Fibroblast of skin of left biceps (primary cell): ENCODE data around the gene VSIG10L.

Source experiments
- DNase-seq, 2 experiments: peaks; one replicate each; pipeline ENCODE4 v3.0.0-alpha.2; 2013; ENCODE audit warnings: low read depth in 2 of 2

VSIG10L gene

GRCh38 chr19:51338563-51339312, 3.2 kb downstream of the VSIG10L start:
- no peak for DNase-seq

DNA sequence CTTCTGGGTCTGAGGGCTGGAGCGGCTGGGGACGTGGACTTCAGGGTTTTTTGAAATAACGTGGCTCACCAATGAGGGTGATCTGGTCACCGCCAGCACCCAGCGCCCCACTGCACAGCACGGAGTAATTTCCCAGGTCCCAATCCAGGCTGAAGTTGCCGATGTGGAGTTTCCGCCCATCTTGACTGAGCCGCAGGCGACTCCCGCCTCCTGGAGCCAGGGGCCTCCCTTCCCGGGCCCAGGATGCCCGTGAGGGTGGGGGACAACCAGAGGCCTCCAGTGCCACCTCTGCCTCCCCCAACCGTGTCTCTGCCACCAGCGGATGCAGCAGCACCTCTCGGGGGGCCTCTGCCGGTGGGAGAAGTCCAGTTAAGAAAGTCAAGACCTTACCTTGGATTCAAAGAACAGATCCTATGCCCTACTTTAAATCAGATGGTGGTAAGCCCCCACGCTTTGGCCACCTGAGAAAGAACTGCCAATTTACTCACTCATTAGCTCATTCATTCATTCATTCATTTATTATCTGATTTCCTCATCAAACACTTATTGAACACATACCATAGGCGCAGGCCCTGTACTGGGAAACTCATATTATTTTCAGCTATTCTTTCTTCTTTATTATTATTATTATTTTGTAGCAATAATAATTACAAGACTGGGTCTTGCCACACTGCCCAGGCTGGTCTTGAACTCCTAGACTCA, 3.9 kb downstream of the VSIG10L start:
- no peak for DNase-seq

GRCh38 chr19:51337141-51337860, 4.6 kb downstream of the VSIG10L start:
- no peak for DNase-seq

- DNase-seq = no peak
Observed at GRCh38 chr19:51333836-51334460, 8.0 kb downstream of the VSIG10L start.

DNA sequence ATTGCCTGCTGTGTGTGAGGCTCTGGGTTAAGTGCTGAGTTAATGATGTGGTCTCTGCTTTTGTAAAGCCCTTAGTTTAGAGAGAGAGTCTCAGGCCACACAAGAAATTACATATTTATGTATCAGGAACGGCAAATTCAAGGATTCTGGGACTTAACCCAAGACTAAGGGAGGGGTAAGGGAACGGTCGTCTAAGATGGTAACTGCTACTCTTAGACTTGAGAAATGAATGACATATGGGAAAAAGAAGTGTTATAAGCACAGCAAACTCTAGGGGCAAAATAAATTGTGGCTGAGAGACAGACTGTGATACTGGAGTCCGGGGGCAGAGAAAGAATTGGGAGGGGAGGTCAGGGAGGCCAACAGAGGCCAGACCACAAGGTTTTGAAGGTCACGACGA, 10.2 kb downstream of the VSIG10L start:
- DNase-seq = no peak

GRCh38 chr19:51331193-51331592, 10.7 kb downstream of the VSIG10L start:
- DNase-seq = no peak

- DNase-seq = no peak
Observed at GRCh38 chr19:51330366-51330765, 11.6 kb downstream of the VSIG10L start.

- DNase-seq = no peak
Observed at GRCh38 chr19:51329411-51329810, 12.5 kb downstream of the VSIG10L start.

DNA sequence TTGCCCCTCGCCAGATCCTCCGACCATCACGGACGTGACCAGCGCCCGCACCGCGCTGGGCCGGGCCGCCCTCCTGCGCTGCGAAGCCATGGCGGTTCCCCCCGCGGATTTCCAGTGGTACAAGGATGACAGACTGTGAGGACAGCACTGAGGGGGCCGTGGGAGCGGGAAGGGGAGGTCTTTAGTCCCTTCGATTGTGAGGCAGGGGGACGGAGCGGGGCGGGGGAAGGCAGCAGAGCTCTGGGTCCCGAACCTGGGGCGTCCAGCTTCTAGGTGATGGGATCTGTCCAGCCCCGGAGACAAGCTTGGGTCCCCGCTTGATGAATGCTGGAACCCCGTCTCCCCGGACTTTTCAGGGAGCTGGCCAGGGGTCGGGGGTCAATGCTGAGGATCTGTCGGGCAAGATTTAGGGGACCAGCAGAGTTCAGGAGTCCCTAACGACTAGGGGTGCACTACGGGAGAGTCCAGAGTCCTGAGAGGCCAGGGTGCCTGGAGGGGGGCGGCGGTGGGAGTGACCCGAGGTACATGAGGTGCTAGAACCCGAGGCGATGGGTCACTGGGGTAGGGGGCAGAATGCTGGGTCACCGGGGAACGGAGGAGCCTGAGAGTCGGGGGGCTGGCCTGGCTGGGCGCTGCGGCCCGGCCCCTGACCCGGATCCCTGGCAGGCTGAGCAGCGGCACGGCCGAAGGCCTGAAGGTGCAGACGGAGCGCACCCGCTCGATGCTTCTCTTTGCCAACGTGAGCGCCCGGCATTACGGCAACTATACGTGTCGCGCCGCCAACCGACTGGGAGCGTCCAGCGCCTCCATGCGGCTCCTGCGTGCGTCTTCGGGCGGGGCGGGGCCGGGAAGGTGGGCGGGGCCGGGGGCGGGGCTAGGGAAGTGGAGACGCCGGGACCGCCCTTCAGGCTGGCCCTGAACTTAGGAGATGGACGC, 14.6 kb downstream of the VSIG10L start:
- no peak for DNase-seq

DNA sequence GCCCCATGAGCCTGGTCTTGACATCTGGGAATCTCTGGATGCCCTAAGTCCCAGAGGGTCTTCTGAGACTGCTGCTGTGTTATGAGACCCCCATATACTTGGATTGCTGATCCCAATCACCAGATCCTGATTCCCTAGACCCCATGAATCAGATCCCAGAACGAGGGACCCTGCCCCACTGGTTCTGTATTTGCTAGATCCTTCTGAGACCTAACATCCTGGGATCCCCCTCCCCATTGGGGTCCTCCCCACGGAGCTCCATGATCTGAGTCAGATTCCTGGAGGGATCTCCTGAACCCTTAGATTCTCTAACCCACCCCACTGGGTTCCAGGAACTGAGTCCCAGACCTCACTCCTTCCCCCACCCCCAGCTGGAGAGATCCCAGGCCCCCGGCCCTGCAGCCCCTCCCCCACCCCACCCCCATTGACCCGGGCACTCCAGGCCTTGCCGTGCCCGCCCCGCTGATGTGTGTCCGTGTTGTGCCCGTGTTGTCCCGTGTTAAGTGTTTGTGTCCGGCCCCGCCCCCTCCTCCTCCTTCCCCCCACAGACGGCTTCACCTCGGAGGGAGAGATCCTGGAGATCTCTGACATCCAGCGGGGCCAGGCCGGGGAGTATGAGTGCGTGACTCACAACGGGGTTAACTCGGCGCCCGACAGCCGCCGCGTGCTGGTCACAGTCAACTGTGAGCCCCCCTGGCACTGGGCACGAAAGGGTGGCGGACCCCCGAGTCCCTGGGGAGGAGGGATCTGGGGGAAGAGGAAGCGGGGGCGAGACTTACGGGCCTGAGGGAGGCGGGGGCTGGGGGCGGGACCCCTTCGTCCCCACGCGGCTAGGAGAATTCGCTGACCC, 15.5 kb downstream of the VSIG10L start:
- no peak for DNase-seq

GRCh38 chr19:51325161-51325976, 16.6 kb downstream of the VSIG10L start:
- DNase-seq = no peak

GRCh38 chr19:51324167-51324481, 17.8 kb downstream of the VSIG10L start:
- no peak for DNase-seq

DNA sequence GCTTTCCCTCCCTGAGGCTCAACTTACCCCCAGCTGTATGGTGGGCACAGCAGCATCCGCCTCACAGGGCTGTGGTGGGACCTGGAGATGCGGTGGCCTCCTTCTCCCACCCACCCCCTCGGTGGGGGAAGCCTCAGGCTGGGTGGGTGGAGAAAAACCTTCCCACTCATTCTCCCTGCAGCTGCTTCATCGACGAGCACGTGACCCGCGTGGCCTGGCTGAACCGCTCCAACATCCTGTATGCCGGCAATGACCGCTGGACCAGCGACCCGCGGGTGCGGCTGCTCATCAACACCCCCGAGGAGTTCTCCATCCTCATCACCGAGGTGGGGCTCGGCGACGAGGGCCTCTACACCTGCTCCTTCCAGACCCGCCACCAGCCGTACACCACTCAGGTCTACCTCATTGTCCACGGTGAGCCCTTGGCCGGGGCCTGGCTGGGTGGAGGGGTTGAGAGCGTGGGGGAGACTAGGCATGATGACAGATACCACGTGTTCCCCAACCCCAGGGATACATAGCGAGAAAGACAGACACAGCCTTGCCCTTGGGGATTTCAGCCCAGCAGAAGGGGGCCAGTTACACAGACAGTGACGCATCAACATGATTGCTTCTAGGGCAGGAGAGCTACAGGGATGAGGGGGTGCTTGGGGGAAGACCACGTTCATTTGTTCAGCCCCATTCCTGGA, 18.3 kb downstream of the VSIG10L start:
- no peak for DNase-seq

- DNase-seq = no peak
Observed at GRCh38 chr19:51321799-51322198, 20.1 kb downstream of the VSIG10L start.

DNA sequence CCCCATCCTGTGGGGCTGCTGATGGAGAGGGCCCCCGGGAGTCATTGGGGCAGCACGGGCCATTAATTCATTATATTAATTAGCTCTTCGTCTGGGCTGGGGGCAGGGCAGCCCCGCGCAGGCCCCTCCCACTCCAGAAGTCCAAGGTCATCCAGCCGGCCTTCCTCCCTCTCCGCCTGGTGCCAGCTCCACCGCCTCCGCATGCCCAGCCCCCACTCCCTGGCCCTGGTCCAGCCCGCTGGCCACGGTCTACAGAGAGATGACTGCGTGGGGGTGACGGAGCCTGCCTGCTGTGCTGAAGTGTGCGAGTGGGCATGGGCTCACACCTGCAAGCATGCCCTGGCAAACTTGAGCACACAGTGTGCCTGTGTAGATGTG, 21.7 kb downstream of the VSIG10L start:
- DNase-seq = no peak

DNA sequence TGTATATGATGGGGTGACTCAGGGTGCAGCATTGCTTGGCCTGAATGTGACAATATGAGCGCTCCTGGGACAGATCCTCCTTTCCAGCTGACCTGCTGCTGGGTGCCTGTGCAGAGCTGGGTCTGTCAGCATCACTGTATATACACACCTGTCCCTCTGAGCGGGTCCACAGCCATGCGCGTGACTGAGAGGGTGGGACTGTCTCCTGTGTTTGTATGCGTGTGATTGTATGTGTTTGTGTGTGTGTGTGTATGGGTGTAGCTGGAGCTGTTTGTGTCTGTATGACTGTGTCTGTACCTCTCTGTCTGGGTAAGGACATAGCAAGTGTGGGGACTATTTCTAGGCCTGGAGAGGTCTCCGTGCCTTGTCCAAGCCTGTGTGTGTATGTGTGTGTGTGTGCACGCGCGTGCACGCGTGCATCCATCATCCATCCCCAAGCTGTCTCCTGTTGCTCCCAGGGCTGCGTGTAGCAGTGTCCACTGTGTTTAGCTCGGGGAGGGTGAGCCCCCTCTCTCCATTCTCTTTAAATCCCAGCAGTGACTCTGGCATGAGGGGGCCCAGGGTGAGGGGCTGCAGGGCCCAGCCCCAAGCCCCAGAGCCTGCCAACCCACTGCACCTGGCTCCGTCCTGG, 22.2 kb downstream of the VSIG10L start:
- DNase-seq = no peak

- no peak for DNase-seq
Observed at GRCh38 chr19:51318687-51319648, 23.0 kb downstream of the VSIG10L start.
